Stimulated activated CD8-positive, alpha-beta memory T cell treated with anti-CD3 and anti-CD28 coated beads, Interleukin-12 subunit alpha, Interleukin-12 subunit beta, amount 100 ng/mL, for 24 hours (primary cell): ENCODE data around the gene KDM2A.

Source experiments
- DNase-seq: peaks from one replicate; pipeline ENCODE4 v3.0.0-alpha.2; 2020; ENCODE audit errors: extremely low read depth

Gene KDM2A

GRCh38 chr11:67272327-67273259, 153.5 kb downstream of the KDM2A start:
- DNase-seq, result no peak

GRCh38 chr11:67273260-67273990, 154.4 kb downstream of the KDM2A start:
- DNase-seq, result no peak

- DNase-seq, result no peak
These were observed 155.9 kb downstream of the KDM2A start for GRCh38 chr11:67274768-67275605.

DNA sequence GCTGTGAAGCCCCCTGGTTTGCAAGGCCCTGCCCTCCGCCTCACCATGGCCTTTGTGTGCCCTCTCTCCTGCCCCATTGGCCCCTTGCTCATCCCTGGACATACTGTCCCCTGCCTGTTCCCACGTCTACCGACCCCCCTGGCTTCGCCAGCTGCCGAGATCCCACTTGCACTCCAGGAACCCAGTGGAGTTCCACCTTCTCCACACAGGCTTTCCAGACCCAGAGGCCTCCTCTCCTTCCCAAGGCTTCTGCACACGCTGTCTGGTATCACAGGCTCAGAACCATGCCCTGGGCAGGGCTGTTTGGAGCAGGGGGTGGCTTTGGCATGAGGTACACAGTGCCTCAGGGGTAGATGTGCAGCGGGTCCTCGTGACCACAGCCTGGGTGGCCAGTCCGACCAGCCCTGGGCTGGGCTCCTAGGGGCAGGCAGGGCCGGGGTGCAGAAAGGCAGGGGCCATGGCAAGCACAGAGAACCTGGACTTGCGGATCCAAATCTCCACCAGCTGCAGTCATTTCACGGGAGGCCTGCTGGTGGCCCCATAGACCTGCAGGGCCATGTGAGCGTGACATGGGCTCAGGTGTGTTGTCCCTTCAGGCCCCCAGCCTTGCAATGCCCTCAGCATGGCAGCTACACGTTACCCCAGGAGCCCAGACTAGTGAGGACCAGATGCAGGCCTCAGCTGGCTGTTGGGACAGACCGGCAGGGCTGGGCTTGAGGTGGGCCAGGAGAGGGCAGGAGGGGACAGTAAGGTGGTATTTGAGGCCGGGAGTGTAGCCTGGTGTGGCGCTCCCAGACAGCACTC, 156.7 kb downstream of the KDM2A start:
- no peak for DNase-seq

- DNase-seq, result no peak
These were observed 157.7 kb downstream of the KDM2A start for GRCh38 chr11:67276781-67277230.

GRCh38 chr11:67277231-67277961, 158.3 kb downstream of the KDM2A start:
- DNase-seq, result peak; percentile 77

DNA sequence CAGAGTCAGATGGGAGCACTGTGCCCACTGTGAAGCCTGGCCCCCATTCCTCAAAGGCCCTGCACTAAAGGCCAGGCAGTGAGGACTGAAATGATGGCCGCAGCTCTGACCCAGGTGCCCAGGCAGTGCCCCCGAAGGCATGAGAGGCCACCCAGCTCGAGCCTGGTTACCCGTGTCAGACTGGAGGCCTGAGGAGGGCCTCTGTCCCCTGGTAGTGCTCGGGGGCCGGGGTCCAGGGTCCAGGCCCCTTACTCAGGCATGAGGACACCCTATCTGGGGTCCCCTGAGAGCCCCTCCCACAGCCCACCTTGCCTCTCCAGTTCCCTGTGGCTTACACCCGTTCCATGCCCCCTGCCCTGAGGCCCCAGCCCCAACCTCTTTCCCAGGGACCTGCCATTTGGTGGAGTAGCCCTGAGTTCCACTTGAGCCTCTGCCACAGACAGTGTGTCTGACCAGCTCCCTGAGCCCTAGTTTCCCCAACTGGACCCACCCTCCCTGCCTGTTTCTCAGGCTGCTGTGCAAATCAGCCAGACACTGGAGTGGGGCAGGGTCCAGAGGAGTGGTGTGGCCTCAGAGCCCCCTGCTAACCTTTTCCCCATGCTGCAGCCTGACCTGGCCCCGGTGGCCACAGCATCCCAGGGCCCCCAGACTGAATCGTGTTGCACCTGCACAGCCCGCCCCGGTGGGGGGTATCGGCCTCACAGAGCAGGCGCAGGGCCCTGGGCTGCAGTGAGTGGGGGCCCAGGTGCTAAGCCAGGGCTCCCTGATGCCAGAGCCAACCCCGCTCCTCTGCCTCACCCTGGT, 159.3 kb downstream of the KDM2A start:
- no peak for DNase-seq

GRCh38 chr11:67278939-67279588, 160.0 kb downstream of the KDM2A start:
- no peak for DNase-seq

DNA sequence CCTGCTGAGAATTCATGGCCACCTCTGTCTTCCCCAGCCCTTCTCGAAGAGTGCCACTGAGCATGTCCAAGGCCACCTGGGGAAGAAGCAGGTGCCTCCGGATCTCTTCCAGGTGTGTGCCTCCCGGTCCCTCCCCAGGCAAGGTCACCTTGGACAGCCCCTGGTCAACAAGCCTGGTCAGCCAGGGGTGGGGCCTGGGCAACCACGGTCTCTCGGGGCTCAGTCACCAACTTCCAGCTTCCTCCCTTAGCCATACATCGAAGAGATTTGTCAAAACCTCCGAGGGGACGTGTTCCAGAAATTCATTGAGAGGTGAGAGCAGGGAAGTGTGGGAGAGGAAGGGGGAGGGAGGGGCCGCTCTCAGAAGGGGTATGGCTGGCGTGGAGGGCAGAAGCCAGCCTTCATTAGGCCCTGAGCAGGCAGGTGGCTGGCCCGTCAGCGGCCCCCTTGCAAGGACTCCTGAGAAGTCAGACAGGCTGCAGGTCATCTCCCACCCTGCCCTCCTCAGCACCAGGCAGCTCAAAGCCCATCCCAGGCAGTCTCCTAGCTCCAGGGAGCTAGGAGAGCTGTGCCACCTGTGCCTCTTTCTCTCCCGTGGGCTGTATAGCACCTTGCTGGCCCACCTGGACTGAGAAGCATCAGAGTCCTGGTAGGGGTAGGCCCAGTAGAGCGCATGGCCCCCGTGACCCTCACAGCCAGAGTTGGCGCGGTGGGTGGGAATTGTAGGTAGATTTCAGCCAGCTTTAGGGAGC, 160.7 kb downstream of the KDM2A start:
- no peak for DNase-seq

- no peak for DNase-seq
These were observed 161.3 kb downstream of the KDM2A start for GRCh38 chr11:67280341-67280787.

- no peak for DNase-seq
These were observed 161.9 kb downstream of the KDM2A start for GRCh38 chr11:67280788-67281551.

DNA sequence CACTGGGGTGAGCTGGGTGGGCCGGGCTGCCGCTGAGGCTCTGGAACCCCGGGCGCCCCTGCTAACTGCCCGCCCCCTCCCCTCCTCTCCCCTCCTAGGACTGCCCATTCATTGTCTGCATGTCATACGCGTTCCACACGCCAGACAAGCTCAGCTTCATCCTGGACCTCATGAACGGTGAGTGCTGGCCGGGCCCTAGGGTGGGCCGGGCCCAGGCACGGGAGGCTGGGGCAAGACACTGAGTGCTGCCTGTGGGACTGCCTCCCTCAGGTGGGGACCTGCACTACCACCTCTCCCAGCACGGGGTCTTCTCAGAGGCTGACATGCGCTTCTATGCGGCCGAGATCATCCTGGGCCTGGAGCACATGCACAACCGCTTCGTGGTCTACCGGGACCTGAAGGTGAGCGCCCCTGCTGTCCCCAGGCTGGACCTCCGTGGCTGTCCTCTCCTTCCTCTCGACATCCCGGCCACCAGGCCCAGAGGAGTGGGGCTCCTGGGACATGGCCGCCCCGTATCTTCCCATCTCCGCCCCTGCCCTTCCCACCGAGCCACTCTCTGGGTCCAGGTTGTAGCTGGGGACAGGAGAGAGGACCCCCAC, 162.6 kb downstream of the KDM2A start:
- DNase-seq, result no peak

- no peak for DNase-seq
These were observed 163.3 kb downstream of the KDM2A start for GRCh38 chr11:67282155-67282875.

DNA sequence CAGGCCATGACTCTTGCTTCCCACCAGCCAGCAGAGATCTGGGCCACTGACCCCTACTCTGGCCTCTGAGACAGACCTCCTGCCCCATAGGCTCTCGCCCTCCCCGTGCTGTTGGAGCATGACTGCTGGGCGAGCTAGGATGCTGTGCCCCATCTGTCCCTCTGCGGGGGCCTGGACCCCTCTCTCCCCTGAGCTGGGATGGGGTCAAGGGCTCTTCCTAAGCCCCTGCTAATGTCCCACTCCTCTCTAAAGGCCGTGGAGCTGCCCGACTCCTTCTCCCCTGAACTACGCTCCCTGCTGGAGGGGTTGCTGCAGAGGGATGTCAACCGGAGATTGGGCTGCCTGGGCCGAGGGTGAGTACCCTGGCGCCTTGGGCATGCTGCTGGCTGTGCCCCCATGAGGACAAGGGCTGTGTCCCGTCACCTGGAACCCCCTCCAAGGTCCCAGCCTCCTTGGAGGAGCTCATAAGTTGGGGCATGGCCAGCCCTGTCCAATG, 163.9 kb downstream of the KDM2A start:
- DNase-seq, result no peak

DNA sequence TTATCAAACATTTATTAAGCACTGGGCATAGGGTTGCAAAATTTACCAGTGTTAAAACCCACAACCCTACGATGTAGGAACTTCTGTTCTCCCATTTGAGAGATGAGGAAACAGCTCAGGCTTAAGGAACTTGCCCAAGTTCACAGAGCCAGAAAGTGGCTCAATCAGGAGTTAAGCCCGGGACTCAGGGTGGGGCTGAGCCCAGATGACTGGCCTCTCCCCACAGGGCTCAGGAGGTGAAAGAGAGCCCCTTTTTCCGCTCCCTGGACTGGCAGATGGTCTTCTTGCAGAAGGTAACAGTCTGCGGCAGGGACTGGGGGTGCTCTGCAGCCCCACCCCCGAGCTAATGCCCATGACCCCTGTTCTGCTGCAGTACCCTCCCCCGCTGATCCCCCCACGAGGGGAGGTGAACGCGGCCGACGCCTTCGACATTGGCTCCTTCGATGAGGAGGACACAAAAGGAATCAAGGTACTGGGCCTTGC, 164.5 kb downstream of the KDM2A start:
- no peak for DNase-seq
